Daoy (cell line): ENCODE data around the gene NRROS. TPM values are rescaled to one million over a fixed set of nuclear protein-coding genes. Genes with fewer than 3 reads are reported as not detected.
A peak's percentile ranks its signal among the peaks of the same experiment; 100 is the strongest.

Experiments
- DNase-seq: peaks from one replicate; pipeline ENCODE4 v3.0.0-alpha.2; 2015; ENCODE audit warnings: low read depth
- total RNA-seq: library from RNA; depleted of rRNA; stranded (reverse); fragments of >200 nt; shearing (Covaris generic); gene quantifications from 2 replicates; pipeline ENCODE4 v1.2.3, GENCODE V29; 2014; rRNA removed

The NRROS gene
- total RNA-seq, 1 experiment from 2014 or later, result 2.5 TPM

- DNase-seq, result peak; percentile 53
These were observed 45.3 kb downstream of the NRROS start for GRCh38 chr3:196684548-196685407.

DNA sequence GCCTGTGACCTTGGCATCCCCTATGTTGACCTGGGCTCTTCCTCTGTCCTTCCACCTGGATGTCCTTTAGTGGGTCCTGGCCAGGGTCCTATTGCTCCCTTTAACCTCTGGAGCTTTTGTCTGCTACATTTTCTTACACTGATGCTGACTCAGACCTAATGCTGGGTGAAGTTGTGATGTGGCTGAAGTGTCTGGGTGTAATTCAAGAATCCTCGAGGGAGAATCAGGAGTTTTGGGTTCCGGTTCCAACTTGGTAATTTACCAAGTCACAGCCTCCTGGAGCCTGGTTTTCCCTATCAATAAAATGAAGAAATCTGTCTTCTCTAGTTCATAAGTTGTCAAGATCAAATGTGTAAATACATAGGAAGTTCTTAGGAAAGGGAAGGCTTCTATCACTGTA, 46.9 kb downstream of the NRROS start:
- DNase-seq, result no peak

- DNase-seq, result no peak
These were observed 48.9 kb downstream of the NRROS start for GRCh38 chr3:196688349-196688748.

DNA sequence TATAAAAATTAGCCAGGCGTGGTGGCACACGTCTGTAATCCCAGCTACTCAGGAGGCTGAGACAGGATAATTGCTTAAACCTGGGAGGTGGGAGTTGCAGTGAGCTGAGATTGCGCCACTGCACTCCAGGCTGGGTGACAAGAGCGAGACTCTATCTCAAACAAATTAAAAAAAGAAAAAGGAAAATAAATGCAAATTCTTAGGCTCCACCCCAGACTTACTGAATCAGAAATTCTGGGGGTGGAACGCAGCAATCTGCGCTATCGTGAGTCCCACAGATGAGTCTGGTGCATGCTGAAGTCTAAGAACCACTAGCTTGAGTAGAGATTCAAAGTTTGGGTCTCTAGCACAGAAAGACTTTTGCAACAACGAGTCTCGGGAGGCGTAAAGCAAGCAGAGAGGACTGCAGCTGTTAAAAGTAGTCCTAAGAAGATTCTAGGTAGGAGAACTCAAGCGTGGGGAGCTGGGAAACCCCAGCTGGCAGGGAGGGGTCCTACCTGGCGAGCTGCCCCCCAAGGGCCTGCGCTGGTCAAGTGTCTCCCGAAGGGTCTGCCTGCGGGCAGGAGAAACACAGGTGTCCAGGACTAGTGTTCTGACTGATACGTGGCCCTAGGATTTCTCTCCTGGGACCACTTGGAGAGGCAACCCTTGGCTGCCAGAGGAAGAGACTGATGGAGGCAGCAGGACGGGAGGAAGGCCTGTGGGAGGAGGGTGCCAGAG, 50.6 kb downstream of the NRROS start:
- no peak for DNase-seq

- no peak for DNase-seq
These were observed 51.9 kb downstream of the NRROS start for GRCh38 chr3:196691386-196691785.

- no peak for DNase-seq
These were observed 54.7 kb downstream of the NRROS start for GRCh38 chr3:196694202-196694638.

- no peak for DNase-seq
These were observed 55.7 kb downstream of the NRROS start for GRCh38 chr3:196694941-196695848.

DNA sequence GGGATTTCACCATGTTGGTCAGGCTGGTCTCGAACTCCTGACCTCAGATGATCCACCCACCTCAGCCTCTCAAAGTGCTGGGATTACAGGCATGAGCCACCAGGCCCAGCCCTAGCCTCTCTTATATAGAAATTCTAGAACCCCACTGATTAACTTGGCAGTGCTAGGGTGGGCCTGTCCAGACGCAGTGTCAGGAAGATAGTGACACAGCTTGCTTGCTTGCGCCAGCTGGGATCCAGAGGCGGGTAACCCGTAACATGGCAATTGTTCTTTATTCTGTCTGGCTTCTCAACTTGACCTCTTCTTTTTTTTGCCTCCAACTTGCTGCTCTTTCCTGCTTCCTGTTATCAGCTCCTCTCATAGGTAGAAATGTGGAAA, 56.3 kb downstream of the NRROS start:
- no peak for DNase-seq

DNA sequence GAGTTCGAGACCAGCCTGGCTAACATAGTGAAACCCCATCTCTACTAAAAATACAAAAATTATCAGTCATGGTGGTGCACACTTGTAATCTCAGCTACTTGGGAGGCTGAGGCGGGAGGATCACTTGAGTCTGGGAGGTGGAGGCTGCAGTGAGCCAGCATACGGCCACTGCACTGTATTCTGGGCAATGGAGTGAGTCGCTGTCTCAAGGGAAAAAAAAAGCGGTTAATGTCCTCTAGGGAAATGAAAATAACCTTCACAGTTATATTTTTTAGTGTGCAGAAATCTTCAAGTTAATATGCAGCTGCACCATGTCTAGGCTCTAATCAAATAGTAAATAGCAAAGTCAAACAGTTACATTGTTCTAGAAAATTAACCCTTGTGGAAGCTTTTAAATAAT, 57.8 kb downstream of the NRROS start:
- DNase-seq, result no peak

DNA sequence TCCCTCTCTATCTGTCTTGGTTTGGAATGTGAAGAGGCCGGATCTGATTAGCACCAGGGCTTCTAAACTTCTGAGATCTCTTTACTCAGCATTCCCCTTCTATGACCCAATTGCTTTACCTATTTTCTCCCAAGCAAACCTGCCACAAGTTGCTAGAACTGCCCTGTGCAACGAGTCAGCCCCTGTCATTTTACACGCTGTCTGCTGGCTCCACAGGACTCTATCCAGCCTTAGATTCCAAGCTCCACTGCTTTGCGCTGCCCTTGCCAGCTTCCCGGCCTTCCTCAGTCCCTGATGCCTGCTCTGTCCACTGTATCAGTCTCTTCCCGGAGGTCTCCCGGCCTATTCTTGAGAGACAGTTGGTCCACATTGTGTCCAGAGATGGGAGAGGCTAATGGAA, 60.3 kb downstream of the NRROS start:
- no peak for DNase-seq

DNA sequence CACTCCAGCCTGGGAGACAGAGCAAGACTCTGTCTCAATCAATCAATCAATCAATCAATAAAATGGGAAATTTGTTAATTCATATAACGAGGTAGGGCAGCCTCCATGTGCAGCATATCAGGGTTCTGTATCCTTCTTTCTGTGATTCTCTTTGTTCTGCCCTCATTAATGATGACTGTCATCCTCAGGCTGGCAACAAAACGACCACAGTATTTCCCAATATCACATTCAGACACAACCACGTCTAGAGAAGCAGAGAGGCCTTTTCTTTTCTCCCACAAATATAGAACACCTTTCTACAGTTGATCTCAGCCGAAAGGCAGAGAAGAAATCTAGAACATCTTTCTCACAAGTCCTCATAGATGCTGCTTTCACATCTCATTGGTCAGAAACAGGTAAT, 61.3 kb downstream of the NRROS start:
- no peak for DNase-seq

DNA sequence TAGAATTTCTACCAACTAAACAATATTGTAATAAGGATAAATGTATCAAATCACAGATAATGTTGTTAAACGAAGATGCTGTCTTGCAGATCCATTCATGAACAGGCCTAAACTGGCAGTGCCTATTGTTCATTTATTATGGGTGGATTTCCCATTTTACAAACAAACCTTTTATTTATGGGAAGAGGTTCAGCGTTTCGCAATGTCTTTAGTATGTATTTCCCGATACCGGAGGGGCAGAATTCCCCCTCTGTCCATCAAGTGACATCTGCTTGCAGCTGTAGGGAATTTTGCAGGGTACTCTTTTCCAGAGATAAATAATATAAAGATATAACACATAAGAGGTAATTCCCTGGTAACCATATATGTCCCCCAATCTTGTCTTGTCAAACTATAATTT, 66.8 kb downstream of the NRROS start:
- no peak for DNase-seq

GRCh38 chr3:196706731-196707130, 67.2 kb downstream of the NRROS start:
- DNase-seq, result no peak

DNA sequence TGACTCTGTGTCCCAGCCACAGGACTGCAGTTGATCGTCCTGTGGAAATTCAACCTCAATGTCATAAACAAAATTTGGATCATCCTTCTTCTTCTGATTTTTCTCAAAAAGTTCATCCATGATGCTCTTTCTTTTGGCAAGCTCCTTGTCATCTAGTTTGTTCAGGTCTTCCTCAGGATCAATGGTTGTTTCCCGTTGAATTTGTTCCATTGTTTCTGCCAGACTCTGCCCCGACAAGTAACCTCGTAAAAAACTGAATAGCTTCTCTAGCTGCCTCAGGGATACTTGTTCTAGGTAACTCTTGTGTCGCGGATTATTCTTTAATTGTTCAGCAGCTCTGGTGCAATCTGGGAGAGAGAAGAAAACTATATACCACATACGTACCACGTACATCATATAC, 68.1 kb downstream of the NRROS start:
- no peak for DNase-seq

DNA sequence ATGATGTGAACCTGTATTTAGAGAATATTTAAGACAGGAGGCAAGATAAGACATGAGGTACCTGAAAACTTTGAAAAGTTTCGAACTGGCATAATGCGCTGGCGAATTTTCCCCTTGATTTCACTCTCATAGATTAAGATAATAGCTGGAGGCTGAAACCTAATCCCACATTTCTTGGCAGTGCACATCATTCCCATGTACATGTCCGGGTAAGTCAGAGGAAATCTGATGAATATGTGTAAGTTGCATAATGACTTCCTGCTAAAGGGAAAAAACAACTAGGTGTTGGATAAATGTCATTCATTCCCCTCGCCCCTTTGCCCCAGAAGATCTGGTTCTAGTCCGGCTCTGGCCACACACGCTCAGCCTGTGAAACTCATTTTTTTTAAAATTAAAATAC, 69.0 kb downstream of the NRROS start:
- peak; percentile 21 for DNase-seq

Other genes with a start within 250 kb of the NRROS start
- gene UBXN7, start 207.3 kb upstream of the NRROS start, total RNA-seq, result 11.5 and 13.7 TPM in 2 replicates
- gene RNF168, start 135.9 kb upstream of the NRROS start, total RNA-seq, result 12.0 and 14.5 TPM in 2 replicates
- gene SMCO1, start 124.3 kb upstream of the NRROS start, total RNA-seq, result not detected in 2 replicates
- gene WDR53, start 71.1 kb upstream of the NRROS start, total RNA-seq, result 9.5 and 16.9 TPM in 2 replicates
- gene FBXO45, start 71.0 kb upstream of the NRROS start, total RNA-seq, result 31.5 and 33.4 TPM in 2 replicates
- 2.5 and 6.2 TPM in 2 replicates for gene CEP19, start 72.6 kb downstream of the NRROS start, total RNA-seq
- 28.7 and 33.1 TPM in 2 replicates for gene PIGX, start 72.7 kb downstream of the NRROS start, total RNA-seq
- gene PAK2, start 100.2 kb downstream of the NRROS start, total RNA-seq, result 36.1 and 44.6 TPM in 2 replicates
- gene SENP5, start 228.2 kb downstream of the NRROS start, total RNA-seq, result 44.9 and 69.4 TPM in 2 replicates